GM21619 (cell line): Measurements from ENCODE around the gene TMEM186.
"Not testable (repeated sequence)": the region's sequence is repeated elsewhere in the genome, so short reads cannot be mapped to it uniquely, and the experiment has no call there.

ENCODE experiments used
- ATAC-seq: cut with Tn5 transposase; IDR thresholded peaks from one replicate; pipeline ENCODE4 v1.9.1; 2021; ENCODE audit not compliant: unreplicated experiment

Gene TMEM186

GRCh38 chr16:8797364-8798173 lies at the start of gene TMEM186, which contains the start of gene PMM2:
Gene TMEM186 (minus strand): TSS chr16:8797639. CDS start chr16:8797614, 25 bp downstream.
Gene PMM2 (plus strand): TSS chr16:8797839. CDS start chr16:8797883, 44 bp downstream.
- peak; percentile 92 for ATAC-seq

GRCh38 chr16:8847145-8847544 lies 49.7 kb upstream of the TMEM186 start:
- ATAC-seq: no peak

- ATAC-seq: no peak
Observed at GRCh38 chr16:8846401-8846932, 49.0 kb upstream of the TMEM186 start.

- no peak for ATAC-seq
Observed at GRCh38 chr16:8845699-8846298, 48.4 kb upstream of the TMEM186 start.

- ATAC-seq: not testable (repeated sequence)
Observed at GRCh38 chr16:8843296-8843695, 45.9 kb upstream of the TMEM186 start.

- not testable (repeated sequence) for ATAC-seq
Observed at GRCh38 chr16:8842016-8842415, 44.6 kb upstream of the TMEM186 start.

- ATAC-seq: not testable (repeated sequence)
Observed at GRCh38 chr16:8837594-8837993, 40.2 kb upstream of the TMEM186 start.

- ATAC-seq: not testable (repeated sequence)
Observed at GRCh38 chr16:8836797-8837196, 39.4 kb upstream of the TMEM186 start.

GRCh38 chr16:8832717-8833105 lies 35.3 kb upstream of the TMEM186 start:
- no peak for ATAC-seq

- no peak for ATAC-seq
Observed at GRCh38 chr16:8831871-8832716, 34.7 kb upstream of the TMEM186 start.

GRCh38 chr16:8831450-8831849 lies 34.0 kb upstream of the TMEM186 start:
- ATAC-seq: no peak

- no peak for ATAC-seq
Observed at GRCh38 chr16:8828541-8829165, 31.2 kb upstream of the TMEM186 start.

GRCh38 chr16:8826278-8826879 lies 28.9 kb upstream of the TMEM186 start:
- no peak for ATAC-seq

GRCh38 chr16:8822403-8822802 lies 25.0 kb upstream of the TMEM186 start:
- no peak for ATAC-seq

GRCh38 chr16:8819411-8820034 lies 22.1 kb upstream of the TMEM186 start:
- ATAC-seq: no peak

GRCh38 chr16:8818504-8819270 lies 21.2 kb upstream of the TMEM186 start:
- peak; percentile 85 for ATAC-seq

GRCh38 chr16:8816967-8817655 lies 19.7 kb upstream of the TMEM186 start:
- ATAC-seq: no peak

- no peak for ATAC-seq
Observed at GRCh38 chr16:8814095-8814806, 16.8 kb upstream of the TMEM186 start.
